Measurements from ENCODE around the gene CD80.

GRCh38 chr3:119492128-119492527 is 67.3 kb downstream of the CD80 start:
- TF ChIP-seq TAF7 (tag; IDR thresholded peaks at IDR 0.05) (no peak), CHD2 (IDR thresholded peaks at IDR 0.05; ENCODE audit: low read depth, low read length) (no peak), ZMIZ1 (IDR thresholded peaks at IDR 0.05; ENCODE audit: low read depth in 2 of 2, low read length in 2 of 2) (no peak), SIN3A (IDR thresholded peaks at IDR 0.05; ENCODE audit: borderline replicate concordance in 2 of 2, control insufficient read depth in 1 of 2, low read depth in 2 of 2, low read length in 2 of 2) (no peak), JUND (IDR thresholded peaks at IDR 0.05; ENCODE audit: borderline replicate concordance, low read depth, low read length) (no peak), JUND (tag; IDR thresholded peaks at IDR 0.05; ENCODE audit: borderline replicate concordance, low read depth, low read length) (no peak)

All from K562 (cell line).